Erythroblast (primary cell): Measurements from ENCODE around the gene CAV1.

ENCODE experiments used
- GATA1 ChIP-seq: IDR thresholded peaks from 2 replicates; pipeline ENCODE4 v1.6.1; 2011; ENCODE audit warnings: low read depth, mild to moderate bottlenecking, control low read depth, low read length, moderate library complexity
- POLR2A ChIP-seq: IDR thresholded peaks from 2 replicates; pipeline ENCODE4 v1.6.1; 2011; ENCODE audit warnings: mild to moderate bottlenecking, low read length

DNA sequence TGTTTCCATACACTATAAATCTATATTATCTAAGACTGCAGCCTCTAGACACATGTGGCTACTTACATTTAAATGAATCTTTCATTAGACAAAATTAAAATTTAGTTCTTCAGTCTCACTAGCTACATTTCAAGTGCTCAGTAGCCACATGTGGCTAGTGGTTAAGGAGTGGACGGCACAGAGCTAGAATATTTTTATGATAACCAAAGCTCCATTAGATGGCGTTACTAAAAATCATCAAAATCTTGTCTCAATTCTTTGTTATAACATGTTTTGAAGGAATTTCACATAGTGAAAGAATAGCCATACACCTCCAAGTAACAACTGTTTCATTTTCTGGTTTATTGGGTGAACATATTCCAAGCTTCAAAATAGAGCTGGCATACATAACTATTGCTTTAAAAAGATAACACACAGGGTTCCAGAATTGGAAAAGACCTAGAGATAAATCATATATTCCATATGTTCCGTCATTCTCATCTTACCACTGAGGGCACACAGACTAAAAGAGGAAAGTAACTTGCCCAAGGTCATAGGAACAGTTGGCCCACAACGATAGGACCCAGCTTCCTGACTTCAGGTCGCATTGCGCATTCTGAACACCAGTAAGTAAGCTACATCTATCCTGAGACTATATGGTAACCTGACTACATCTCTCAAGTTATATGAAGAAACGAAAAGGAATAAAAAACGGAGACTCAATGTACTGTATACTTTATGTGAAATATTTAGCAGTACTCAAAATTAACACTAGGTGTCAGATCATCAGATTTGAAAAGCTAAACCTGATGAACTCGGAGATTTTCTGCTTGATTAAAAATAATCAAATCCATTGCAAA lies 66.6 kb downstream of the CAV1 start:
- TF ChIP-seq POLR2A (no peak), GATA1 (no peak)
